Mucosa of rectum (tissue), 2 donors: ENCODE results near the gene FICD.

Experiments used
- H3K27ac ChIP-seq, 2 donors: one replicate each; pipeline ENCODE4 v1.7.0; 2013; ENCODE audit warnings: inconsistent platforms in 2 of 2, low read depth in 2 of 2, low read length in 2 of 2
- H3K27me3 ChIP-seq, 2 donors: one replicate each; pipeline ENCODE4 v1.7.0; 2013; ENCODE audit warnings: low read length in 2 of 2; ENCODE audit not compliant: control insufficient read depth in 2 of 2, insufficient read depth in 2 of 2
- H3K36me3 ChIP-seq, 2 donors: one replicate each; pipeline ENCODE4 v1.7.0; 2013; ENCODE audit warnings: low read length in 2 of 2; ENCODE audit not compliant: control insufficient read depth in 2 of 2, insufficient read depth in 2 of 2
- H3K4me1 ChIP-seq, 2 donors: one replicate each; pipeline ENCODE4 v1.7.0; 2013; ENCODE audit warnings: low read length in 2 of 2, mild to moderate bottlenecking in 1 of 2; ENCODE audit not compliant: control insufficient read depth in 2 of 2, insufficient read depth in 2 of 2
- H3K4me3 ChIP-seq, 2 donors: one replicate each; pipeline ENCODE4 v1.7.0; 2013; ENCODE audit warnings: low read length in 2 of 2
- H3K9ac ChIP-seq, 2 donors: one replicate each; pipeline ENCODE4 v1.7.0; 2013; ENCODE audit warnings: low read length in 2 of 2, low read depth in 1 of 2, mild to moderate bottlenecking in 1 of 2
- H3K9me3 ChIP-seq, 2 donors: one replicate each; pipeline ENCODE4 v1.7.0; 2013; ENCODE audit warnings: low read length in 2 of 2; ENCODE audit not compliant: control insufficient read depth in 2 of 2
- donor health status: healthy.
- donor health status: Normal muscosa, but diverticular disease.

The FICD gene

GRCh38 chr12:108517288-108518100 lies 2.4 kb downstream of the FICD start:
- Histone ChIP-seq H3K9ac (no peak overlapping the region), H3K27ac (no peak overlapping the region), H3K36me3 (peaks cover 34 to 48% of the 10 kb centered on the region in 2 donors), H3K9me3 (no peaks in the 10 kb centered on the region), H3K4me1 (peaks cover 7 to 8% of the 10 kb centered on the region in 2 donors), H3K4me3 (no peak overlapping the region), H3K27me3 (no peaks in the 10 kb centered on the region)

DNA sequence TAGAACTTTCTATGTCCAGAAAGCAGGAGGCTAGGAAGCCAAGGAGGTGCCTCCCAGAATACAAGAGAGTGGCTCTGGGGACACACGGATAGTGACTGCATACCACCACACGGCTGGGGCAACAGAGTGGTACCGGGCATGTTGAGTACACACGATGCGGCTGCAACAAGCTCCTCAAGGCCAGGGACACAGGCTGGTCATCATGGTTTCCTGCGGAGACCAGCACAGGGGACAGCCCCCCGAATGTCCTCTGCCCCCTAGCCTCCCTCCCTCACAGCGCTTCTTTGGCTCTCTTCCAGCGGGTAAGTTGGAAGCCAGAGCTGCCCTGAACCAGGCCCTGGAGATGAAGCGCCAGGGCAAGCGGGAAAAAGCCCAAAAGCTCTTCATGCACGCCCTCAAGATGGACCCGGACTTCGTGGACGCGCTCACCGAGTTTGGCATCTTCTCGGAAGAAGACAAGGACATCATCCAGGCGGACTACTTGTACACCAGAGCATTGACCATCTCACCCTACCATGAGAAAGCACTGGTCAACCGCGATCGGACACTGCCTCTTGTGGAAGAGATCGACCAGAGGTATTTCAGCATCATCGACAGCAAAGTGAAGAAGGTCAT lies 3.1 kb downstream of the FICD start:
- no peak overlapping the region for H3K4me3 ChIP-seq
- no peaks in the 10 kb centered on the region for H3K27me3 ChIP-seq
- H3K27ac ChIP-seq = no peak overlapping the region
- H3K4me1 ChIP-seq = peaks cover 7 to 8% of the 10 kb centered on the region in 2 donors
- no peak overlapping the region for H3K9ac ChIP-seq
- peaks cover 42 to 55% of the 10 kb centered on the region in 2 donors for H3K36me3 ChIP-seq
- H3K9me3 ChIP-seq = no peaks in the 10 kb centered on the region

DNA sequence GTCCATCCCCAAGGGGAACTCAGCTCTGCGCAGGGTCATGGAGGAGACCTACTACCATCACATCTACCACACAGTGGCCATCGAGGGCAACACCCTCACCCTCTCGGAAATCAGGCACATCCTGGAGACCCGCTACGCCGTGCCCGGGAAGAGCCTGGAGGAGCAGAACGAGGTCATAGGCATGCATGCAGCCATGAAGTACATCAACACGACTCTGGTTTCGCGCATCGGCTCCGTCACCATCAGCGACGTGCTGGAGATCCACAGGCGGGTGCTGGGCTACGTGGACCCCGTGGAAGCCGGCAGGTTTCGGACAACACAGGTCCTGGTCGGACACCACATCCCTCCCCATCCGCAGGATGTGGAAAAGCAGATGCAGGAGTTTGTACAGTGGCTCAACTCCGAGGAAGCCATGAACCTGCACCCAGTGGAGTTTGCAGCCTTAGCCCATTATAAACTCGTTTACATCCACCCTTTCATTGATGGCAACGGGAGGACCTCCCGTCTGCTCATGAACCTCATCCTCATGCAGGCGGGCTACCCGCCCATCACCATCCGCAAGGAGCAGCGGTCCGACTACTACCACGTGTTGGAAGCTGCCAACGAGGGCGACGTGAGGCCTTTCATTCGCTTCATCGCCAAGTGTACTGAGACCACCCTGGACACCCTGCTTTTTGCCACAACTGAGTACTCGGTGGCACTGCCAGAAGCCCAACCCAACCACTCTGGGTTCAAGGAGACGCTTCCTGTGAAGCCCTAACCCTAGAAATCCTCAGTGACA lies 3.8 kb downstream of the FICD start:
- Histone ChIP-seq H3K4me1 (peaks cover 7 to 8% of the 10 kb centered on the region in 2 donors), H3K9me3 (no peaks in the 10 kb centered on the region), H3K27ac (no peak overlapping the region), H3K9ac (no peak overlapping the region), H3K27me3 (no peaks in the 10 kb centered on the region), H3K4me3 (no peak overlapping the region), H3K36me3 (peaks cover 49 to 61% of the 10 kb centered on the region in 2 donors)

- no peak overlapping the region for H3K27ac ChIP-seq
- no peak overlapping the region for H3K4me3 ChIP-seq
- H3K9ac ChIP-seq = no peak overlapping the region
- H3K36me3 ChIP-seq = peaks cover 55 to 68% of the 10 kb centered on the region in 2 donors
- no peaks in the 10 kb centered on the region for H3K27me3 ChIP-seq
- peaks cover 7 to 8% of the 10 kb centered on the region in 2 donors for H3K4me1 ChIP-seq
- no peaks in the 10 kb centered on the region for H3K9me3 ChIP-seq
These were observed 4.5 kb downstream of the FICD start for GRCh38 chr12:108519558-108519957.

- no peak overlapping the region for H3K4me3 ChIP-seq
- H3K36me3 ChIP-seq = peaks cover 81 to 90% of the 10 kb centered on the region in 2 donors
- H3K4me1 ChIP-seq = no peaks in the 10 kb centered on the region
- no peaks in the 10 kb centered on the region for H3K9me3 ChIP-seq
- H3K27ac ChIP-seq = no peak overlapping the region
- H3K27me3 ChIP-seq = no peaks in the 10 kb centered on the region
- no peak overlapping the region for H3K9ac ChIP-seq
These were observed 8.3 kb downstream of the FICD start for GRCh38 chr12:108523365-108523764.

DNA sequence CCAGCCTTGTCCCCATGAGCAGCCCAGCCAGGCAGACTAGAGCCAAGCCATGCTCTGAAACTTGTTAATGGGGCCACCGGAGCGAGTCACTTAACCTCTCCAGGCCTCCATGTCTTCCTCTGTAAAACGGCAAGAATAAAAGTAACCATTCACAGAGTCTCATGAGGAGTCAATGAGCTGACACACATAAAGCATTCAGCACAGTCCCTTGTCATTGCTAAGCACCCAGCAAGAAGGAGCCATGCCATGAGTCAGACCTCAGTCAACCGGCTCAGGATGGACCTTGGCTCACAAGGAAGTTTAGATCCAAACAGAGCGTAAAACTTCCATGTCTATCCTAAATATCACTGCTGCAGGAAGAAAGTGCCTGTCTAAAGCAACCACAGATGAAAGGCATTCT lies 10.6 kb downstream of the FICD start:
- Histone ChIP-seq H3K9ac (no peak overlapping the region), H3K27ac (no peak overlapping the region), H3K4me3 (no peak overlapping the region), H3K27me3 (no peaks in the 10 kb centered on the region), H3K9me3 (no peaks in the 10 kb centered on the region), H3K4me1 (no peaks in the 10 kb centered on the region), H3K36me3 (peaks cover 85 to 89% of the 10 kb centered on the region in 2 donors)

DNA sequence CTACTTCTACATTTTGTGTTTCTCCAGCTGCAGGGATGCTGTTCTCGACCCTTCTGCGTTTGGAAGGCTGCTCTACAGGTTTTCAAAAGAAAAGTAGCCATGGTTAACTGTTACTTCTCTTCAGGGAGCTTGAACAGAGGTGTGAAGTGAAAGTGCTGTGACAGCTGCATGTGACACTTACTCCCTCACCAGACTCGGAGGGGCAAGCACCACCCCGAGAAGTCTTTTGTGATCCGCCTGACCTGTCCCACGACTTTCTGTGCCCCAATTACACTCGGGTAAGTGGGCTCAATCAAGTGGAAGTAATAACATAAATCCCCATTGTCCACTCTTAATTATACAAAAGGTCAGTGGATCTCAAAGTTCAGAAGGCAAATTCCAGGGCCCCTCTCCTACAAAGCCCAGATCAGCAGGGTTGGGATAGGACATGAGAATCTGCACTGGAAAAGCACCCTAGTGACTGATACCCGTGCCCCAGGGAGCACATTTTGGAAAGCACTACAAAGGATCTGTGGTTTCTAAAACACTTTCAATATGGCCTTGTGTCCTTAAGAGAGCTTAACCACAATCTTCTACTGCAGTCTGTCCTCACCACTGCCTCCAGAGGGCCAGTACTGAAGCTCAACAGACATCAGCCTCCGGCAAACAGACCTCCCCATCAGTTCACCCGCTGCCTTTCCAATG lies 11.5 kb downstream of the FICD start:
- H3K27me3 ChIP-seq = no peaks in the 10 kb centered on the region
- no peaks in the 10 kb centered on the region for H3K9me3 ChIP-seq
- H3K36me3 ChIP-seq = peaks cover 79 to 92% of the 10 kb centered on the region in 2 donors
- no peak overlapping the region for H3K4me3 ChIP-seq
- H3K4me1 ChIP-seq = no peaks in the 10 kb centered on the region
- no peak overlapping the region for H3K27ac ChIP-seq
- no peak overlapping the region for H3K9ac ChIP-seq

- H3K36me3 ChIP-seq = peaks cover 80 to 92% of the 10 kb centered on the region in 2 donors
- no peak overlapping the region for H3K27ac ChIP-seq
- H3K9ac ChIP-seq = no peak overlapping the region
- H3K4me3 ChIP-seq = no peak overlapping the region
- no peaks in the 10 kb centered on the region for H3K27me3 ChIP-seq
- H3K9me3 ChIP-seq = no peaks in the 10 kb centered on the region
- H3K4me1 ChIP-seq = no peaks in the 10 kb centered on the region
These were observed 12.1 kb downstream of the FICD start for GRCh38 chr12:108527166-108527496.

- Histone ChIP-seq H3K27me3 (no peaks in the 10 kb centered on the region), H3K36me3 (peaks cover 71 to 80% of the 10 kb centered on the region in 2 donors), H3K9ac (no peak overlapping the region), H3K4me1 (no peaks in the 10 kb centered on the region), H3K27ac (no peak overlapping the region), H3K9me3 (no peaks in the 10 kb centered on the region), H3K4me3 (no peak overlapping the region)
These were observed 15.1 kb downstream of the FICD start for GRCh38 chr12:108530161-108530560.
